ENCODE results near the gene FMNL3.

Gene FMNL3

GRCh38 chr12:49588281-49588680 lies 118.9 kb downstream of the FMNL3 start:
- DNase-seq: no peak

GRCh38 chr12:49587174-49587908 lies 119.9 kb downstream of the FMNL3 start:
- no peak for DNase-seq
